ENCODE results near the gene SVOPL. TPM values are rescaled to one million over a fixed set of nuclear protein-coding genes. Genes with fewer than 3 reads are reported as not detected.

The SVOPL gene
- total RNA-seq, 1 donor from 2014 or later: 0.74 TPM

- no peak for DNase-seq
- intact Hi-C loops (cut with DNase I): no loop called here
- no peak for ATAC-seq
- H3K4me3 ChIP-seq: no peak overlapping the region
- H3K27me3 ChIP-seq (ENCODE audit: low read depth): no peaks in the 10 kb centered on the region
- no peaks in the 10 kb centered on the region for H3K9me3 ChIP-seq
- H3K27ac ChIP-seq: no peak overlapping the region
- TF ChIP-seq, protein P1, sequence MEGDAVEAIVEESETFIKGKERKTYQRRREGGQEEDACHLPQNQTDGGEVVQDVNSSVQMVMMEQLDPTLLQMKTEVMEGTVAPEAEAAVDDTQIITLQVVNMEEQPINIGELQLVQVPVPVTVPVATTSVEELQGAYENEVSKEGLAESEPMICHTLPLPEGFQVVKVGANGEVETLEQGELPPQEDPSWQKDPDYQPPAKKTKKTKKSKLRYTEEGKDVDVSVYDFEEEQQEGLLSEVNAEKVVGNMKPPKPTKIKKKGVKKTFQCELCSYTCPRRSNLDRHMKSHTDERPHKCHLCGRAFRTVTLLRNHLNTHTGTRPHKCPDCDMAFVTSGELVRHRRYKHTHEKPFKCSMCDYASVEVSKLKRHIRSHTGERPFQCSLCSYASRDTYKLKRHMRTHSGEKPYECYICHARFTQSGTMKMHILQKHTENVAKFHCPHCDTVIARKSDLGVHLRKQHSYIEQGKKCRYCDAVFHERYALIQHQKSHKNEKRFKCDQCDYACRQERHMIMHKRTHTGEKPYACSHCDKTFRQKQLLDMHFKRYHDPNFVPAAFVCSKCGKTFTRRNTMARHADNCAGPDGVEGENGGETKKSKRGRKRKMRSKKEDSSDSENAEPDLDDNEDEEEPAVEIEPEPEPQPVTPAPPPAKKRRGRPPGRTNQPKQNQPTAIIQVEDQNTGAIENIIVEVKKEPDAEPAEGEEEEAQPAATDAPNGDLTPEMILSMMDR (IDR thresholded peaks at IDR 0.05): no peak
- no peaks in the 10 kb centered on the region for H3K36me3 ChIP-seq
- H3K4me1 ChIP-seq: no peaks in the 10 kb centered on the region
Observed at GRCh38 chr7:138661069-138661635, 40.0 kb downstream of the SVOPL start.

GRCh38 chr7:138658889-138659288 lies 42.3 kb downstream of the SVOPL start:
- no peak for DNase-seq
- Histone ChIP-seq H3K4me3 (no peak overlapping the region), H3K27me3 (ENCODE audit: low read depth) (no peaks in the 10 kb centered on the region), H3K4me1 (no peaks in the 10 kb centered on the region), H3K9me3 (peaks cover 5% of the 10 kb centered on the region), H3K36me3 (no peaks in the 10 kb centered on the region), H3K27ac (no peak overlapping the region)
- intact Hi-C loops (cut with DNase I): no loop called here
- TF ChIP-seq, protein P1 (IDR thresholded peaks at IDR 0.05): no peak
- no peak for ATAC-seq

DNA sequence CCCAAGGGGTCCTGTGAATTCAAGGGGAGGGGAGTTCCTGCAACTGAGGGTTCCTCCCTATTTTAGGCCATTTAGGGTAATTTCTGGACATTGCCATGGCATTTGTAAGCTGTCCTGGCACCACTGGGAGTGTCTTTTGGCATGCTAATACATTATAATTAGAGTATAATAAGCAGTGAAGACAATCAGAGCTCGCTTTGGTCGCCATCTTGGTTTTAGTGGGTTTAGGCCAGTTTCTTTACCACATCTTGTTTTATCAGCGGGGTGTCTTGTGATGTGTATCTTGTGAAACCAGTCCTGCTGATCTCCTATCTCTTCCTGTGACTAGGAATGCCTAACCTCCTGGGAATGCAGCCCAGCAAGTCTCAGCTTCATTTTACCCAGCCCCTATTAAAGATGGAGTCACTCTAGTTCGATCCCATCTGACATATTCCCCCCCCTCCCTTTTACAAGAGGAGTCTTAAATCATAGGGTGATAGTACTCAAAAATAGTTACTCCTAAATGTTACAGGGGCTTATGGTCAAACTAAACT lies 43.2 kb downstream of the SVOPL start:
- intact Hi-C loops (cut with DNase I): no loop called here
- no peaks in the 10 kb centered on the region for H3K4me1 ChIP-seq
- no peak overlapping the region for H3K27ac ChIP-seq
- no peak overlapping the region for H3K4me3 ChIP-seq
- TF ChIP-seq, protein P1 (IDR thresholded peaks at IDR 0.05): no peak
- ATAC-seq (no peak), DNase-seq (no peak)
- H3K9me3 ChIP-seq: peaks cover 5% of the 10 kb centered on the region
- no peaks in the 10 kb centered on the region for H3K36me3 ChIP-seq
- H3K27me3 ChIP-seq (ENCODE audit: low read depth): no peaks in the 10 kb centered on the region

GRCh38 chr7:138656952-138657351 lies 44.2 kb downstream of the SVOPL start:
- Histone ChIP-seq H3K4me3 (no peak overlapping the region), H3K36me3 (no peaks in the 10 kb centered on the region), H3K27me3 (ENCODE audit: low read depth) (no peaks in the 10 kb centered on the region), H3K4me1 (no peaks in the 10 kb centered on the region), H3K27ac (no peak overlapping the region), H3K9me3 (peaks cover 5% of the 10 kb centered on the region)
- TF ChIP-seq, protein P1 (IDR thresholded peaks at IDR 0.05): no peak
- intact Hi-C loops (cut with DNase I): no loop called here
- DNase-seq (no peak), ATAC-seq (no peak)

GRCh38 chr7:138654616-138655015 lies 46.5 kb downstream of the SVOPL start:
- intact Hi-C loops (cut with DNase I): no loop called here
- H3K9me3 ChIP-seq: peaks cover 5% of the 10 kb centered on the region

More at GRCh38 chr7:138654616-138655015, 46.5 kb downstream of the SVOPL start:
- H3K36me3 ChIP-seq: no peaks in the 10 kb centered on the region
- TF ChIP-seq, protein P1 (IDR thresholded peaks at IDR 0.05): no peak
- no peak for DNase-seq
- H3K4me3 ChIP-seq: no peak overlapping the region
- H3K4me1 ChIP-seq: no peaks in the 10 kb centered on the region
- no peak for ATAC-seq
- H3K27ac ChIP-seq: no peak overlapping the region
- no peaks in the 10 kb centered on the region for H3K27me3 ChIP-seq (ENCODE audit: low read depth)
